Caco-2 (cell line): ENCODE data around the gene HADH. TPM values are rescaled to one million over a fixed set of nuclear protein-coding genes. Genes with fewer than 3 reads are reported as not detected.
"Not testable (repeated sequence)": the region's sequence is repeated elsewhere in the genome, so short reads cannot be mapped to it uniquely, and the experiment has no call there.

Experiments used
- BruUV-seq: library from RNA; stranded (reverse); fragments of 400-500 nt; replicated peaks from 2 replicates; lab custom pipeline; 2021; lab: Mats Ljungman, UMichigan
- CTCF ChIA-PET: fragments of 300-600 bp; sonication (Branson Sonifier 250); formaldehyde crosslinking; loops from one replicate; lab custom pipeline; 2022; ENCODE audit warnings: antibody characterized with exemption; lab: Charles Lee
- POLR2A ChIA-PET: fragments of 300-600 bp; sonication (Branson Sonifier 250); formaldehyde crosslinking; loops from one replicate; lab custom pipeline; 2022; ENCODE audit warnings: antibody characterized with exemption; lab: Charles Lee
- DNase-seq, 2 experiments: peaks; one replicate each; pipeline versions ENCODE4 v3.0.0 to v3.0.0-alpha.2; 2020 to 2022
- H3K27me3 ChIP-seq: replicated peaks from 2 replicates; pipeline ENCODE4 v1.6.0; 2011; ENCODE audit warnings: low read length; ENCODE audit not compliant: control insufficient read depth, insufficient read depth
- H3K36me3 ChIP-seq: 2 replicates; pipeline ENCODE4 v1.5.1; 2011; ENCODE audit warnings: low read length; ENCODE audit not compliant: control insufficient read depth, insufficient read depth
- H3K4me1 ChIP-seq: fragments of 250-450 bp; sonication (Bioruptor Pico); 2 replicates; pipeline ENCODE4 v1.5.1; 2020; ENCODE audit warnings: mild to moderate bottlenecking
- H3K4me3 ChIP-seq: 2 replicates; pipeline ENCODE4 v1.5.1; 2011; ENCODE audit warnings: low read depth, mild to moderate bottlenecking, control low read depth, low read length
- H3K9me3 ChIP-seq: fragments of 250-450 bp; sonication (Bioruptor Pico); 2 replicates; pipeline ENCODE4 v1.5.1; 2020; ENCODE audit warnings: mild to moderate bottlenecking, moderate library complexity
- H3K27ac Mint-ChIP-seq: one replicate; pipeline ENCODE4 v1.8.0; 2022; ENCODE audit warnings: mixed read lengths; ENCODE audit not compliant: unreplicated experiment
- H3K27me3 Mint-ChIP-seq: one replicate; pipeline ENCODE4 v1.8.0; 2022; ENCODE audit warnings: mixed read lengths; ENCODE audit not compliant: insufficient read depth, unreplicated experiment
- H3K36me3 Mint-ChIP-seq: one replicate; pipeline ENCODE4 v1.8.0; 2022; ENCODE audit warnings: mild to moderate bottlenecking, mixed read lengths; ENCODE audit not compliant: insufficient read depth, unreplicated experiment
- H3K4me1 Mint-ChIP-seq: one replicate; pipeline ENCODE4 v1.8.0; 2022; ENCODE audit warnings: low read depth, mixed read lengths; ENCODE audit not compliant: unreplicated experiment
- H3K4me3 Mint-ChIP-seq: one replicate; pipeline ENCODE4 v1.8.0; 2022; ENCODE audit warnings: mild to moderate bottlenecking, moderate library complexity, mixed read lengths; ENCODE audit not compliant: unreplicated experiment
- H3K9me3 Mint-ChIP-seq: one replicate; pipeline ENCODE4 v1.8.0; 2022; ENCODE audit warnings: mixed read lengths; ENCODE audit not compliant: unreplicated experiment
- intact Hi-C: fragments of 100-400 bp; cut with micrococcal nuclease; formaldehyde crosslinking; loops from one replicate; pipeline ENCODE4 v1.10.0; 2022; ENCODE audit not compliant: unreplicated experiment
- total RNA-seq: library from RNA; stranded (reverse); gene quantifications from 2 replicates; pipeline ENCODE4 v1.2.3, GENCODE V29; 2022
- TF ChIP-seq, protein P1 (sequence below), 2 experiments: fragments of 200-600 bp in 1 of 2; IDR thresholded peaks; 1 replicate in 1 of 2; 2 replicates in 1 of 2; pipeline versions ENCODE4 v1.5.1 to v1.8.0; 2011 to 2022; ENCODE audit warnings: antibody characterized with exemption in 1 of 2, control low read depth in 1 of 2, inconsistent platforms in 1 of 2, low read depth in 1 of 2, low read length in 1 of 2, mild to moderate bottlenecking in 1 of 2, moderate library complexity in 1 of 2; ENCODE audit not compliant: insufficient read depth in 1 of 2, severe bottlenecking in 1 of 2, unreplicated experiment in 1 of 2

Gene HADH
- total RNA-seq, 1 experiment from 2014 or later, result 35.8 TPM

DNA sequence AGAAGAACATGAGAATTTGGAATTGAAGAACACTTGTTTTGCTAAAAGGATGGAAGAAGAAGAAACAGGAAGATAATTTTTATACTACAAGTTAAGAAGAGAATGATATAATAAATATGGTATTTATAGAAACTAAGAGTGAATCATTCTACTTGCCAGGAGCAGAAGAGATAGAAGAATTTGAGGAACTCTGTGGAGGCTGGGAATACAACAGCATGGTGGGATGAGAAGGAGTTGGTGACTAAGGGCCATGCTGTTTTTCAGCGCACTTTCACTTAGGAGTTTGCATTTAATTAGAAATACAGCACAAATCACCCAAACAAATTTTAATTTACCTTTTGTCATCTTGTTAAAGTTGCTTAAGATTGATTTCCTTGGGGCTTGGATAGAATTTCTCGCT is 20.5 kb downstream of the HADH start:
- Mint-ChIP-seq H3K27me3 (no peaks in the 10 kb centered on the region), H3K4me3 (no peak overlapping the region), H3K4me1 (no peaks in the 10 kb centered on the region), H3K9me3 (no peaks in the 10 kb centered on the region), H3K27ac (no peak overlapping the region), H3K36me3 (peaks cover 15% of the 10 kb centered on the region)
- POLR2A ChIA-PET, result no interaction called here
- H3K36me3 ChIP-seq, result no peaks in the 10 kb centered on the region
- CTCF ChIA-PET, result no interaction called here
- no peak for DNase-seq
- intact Hi-C loops, result loop anchor here (10.0 kb wide), 1 partner anchor 155 kb away; the partner anchor contains the start of gene LEF1
- no peaks in the 10 kb centered on the region for H3K4me1 ChIP-seq
- no peak overlapping the region for H3K4me3 ChIP-seq
- no TSS peak for BruUV-seq
- TF ChIP-seq, protein P1, sequence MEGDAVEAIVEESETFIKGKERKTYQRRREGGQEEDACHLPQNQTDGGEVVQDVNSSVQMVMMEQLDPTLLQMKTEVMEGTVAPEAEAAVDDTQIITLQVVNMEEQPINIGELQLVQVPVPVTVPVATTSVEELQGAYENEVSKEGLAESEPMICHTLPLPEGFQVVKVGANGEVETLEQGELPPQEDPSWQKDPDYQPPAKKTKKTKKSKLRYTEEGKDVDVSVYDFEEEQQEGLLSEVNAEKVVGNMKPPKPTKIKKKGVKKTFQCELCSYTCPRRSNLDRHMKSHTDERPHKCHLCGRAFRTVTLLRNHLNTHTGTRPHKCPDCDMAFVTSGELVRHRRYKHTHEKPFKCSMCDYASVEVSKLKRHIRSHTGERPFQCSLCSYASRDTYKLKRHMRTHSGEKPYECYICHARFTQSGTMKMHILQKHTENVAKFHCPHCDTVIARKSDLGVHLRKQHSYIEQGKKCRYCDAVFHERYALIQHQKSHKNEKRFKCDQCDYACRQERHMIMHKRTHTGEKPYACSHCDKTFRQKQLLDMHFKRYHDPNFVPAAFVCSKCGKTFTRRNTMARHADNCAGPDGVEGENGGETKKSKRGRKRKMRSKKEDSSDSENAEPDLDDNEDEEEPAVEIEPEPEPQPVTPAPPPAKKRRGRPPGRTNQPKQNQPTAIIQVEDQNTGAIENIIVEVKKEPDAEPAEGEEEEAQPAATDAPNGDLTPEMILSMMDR (IDR thresholded peaks at IDR 0.05; ENCODE audit: insufficient read depth in 1 of 2, low read depth in 1 of 2, low read length in 1 of 2, severe bottlenecking in 1 of 2, unreplicated experiment in 1 of 2), result no peak
- no peaks in the 10 kb centered on the region for H3K27me3 ChIP-seq
- no peaks in the 10 kb centered on the region for H3K9me3 ChIP-seq

GRCh38 chr4:108012382-108012781 is 22.7 kb downstream of the HADH start:
- H3K27me3 Mint-ChIP-seq, H3K4me1 ChIP-seq, H3K4me1 Mint-ChIP-seq, H3K9me3 Mint-ChIP-seq, H3K27me3 ChIP-seq, BruUV-seq, H3K4me3 Mint-ChIP-seq, H3K4me3 ChIP-seq, DNase-seq, H3K27ac Mint-ChIP-seq, POLR2A ChIA-PET, H3K9me3 ChIP-seq, H3K36me3 ChIP-seq: not testable (repeated sequence)
- intact Hi-C loops, result loop anchor here (10.0 kb wide), 1 partner anchor 152 kb away; the partner anchor contains the start of gene LEF1
- peaks cover 15% of the 10 kb centered on the region for H3K36me3 Mint-ChIP-seq
- CTCF ChIA-PET, result interaction anchor here (0.9 kb wide), 1 partner anchor 18 kb away, joined by 3 read pairs; no protein-coding TSS in a partner anchor

DNA sequence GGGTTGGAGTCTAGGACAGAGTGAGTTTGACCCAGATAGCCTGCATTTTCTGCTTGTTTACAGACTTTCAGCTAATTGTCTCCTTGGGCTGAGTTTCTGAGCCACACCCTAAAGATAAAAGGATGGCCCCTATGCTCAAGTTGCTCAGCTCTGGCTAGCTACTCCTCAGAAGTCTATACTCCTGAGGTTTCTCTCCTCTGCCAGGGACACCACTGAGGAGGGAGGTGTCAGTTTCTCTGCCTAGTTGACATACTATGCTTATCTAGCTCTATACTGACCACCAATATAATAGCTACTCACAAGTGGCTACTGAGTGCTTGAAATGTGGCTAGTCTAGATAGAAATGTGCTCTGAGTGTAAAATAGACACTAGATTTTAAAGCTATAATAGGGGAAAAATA is 23.6 kb downstream of the HADH start:
- CTCF ChIA-PET, result interaction anchor here (0.5 to 0.7 kb wide), 2 partner anchors 17 to 167 kb away, joined by 3 to 4 read pairs; no protein-coding TSS in a partner anchor
- DNase-seq, result no peak
- H3K4me1 Mint-ChIP-seq, result no peaks in the 10 kb centered on the region
- Histone ChIP-seq H3K4me1 (no peaks in the 10 kb centered on the region), H3K27me3 (no peaks in the 10 kb centered on the region), H3K4me3 (no peak overlapping the region), H3K36me3 (no peaks in the 10 kb centered on the region), H3K9me3 (no peaks in the 10 kb centered on the region)
- BruUV-seq, result no TSS peak
- no peak overlapping the region for H3K27ac Mint-ChIP-seq
- H3K4me3 Mint-ChIP-seq, result no peak overlapping the region
- intact Hi-C loops, result loop anchor here (10.0 kb wide), 1 partner anchor 151 kb away; the partner anchor contains the start of gene LEF1
- TF ChIP-seq, protein P1 (IDR thresholded peaks at IDR 0.05; ENCODE audit: insufficient read depth in 1 of 2, low read depth in 1 of 2, low read length in 1 of 2, severe bottlenecking in 1 of 2, unreplicated experiment in 1 of 2), result no peak
- peaks cover 15% of the 10 kb centered on the region for H3K36me3 Mint-ChIP-seq
- POLR2A ChIA-PET, result no interaction called here
- no peaks in the 10 kb centered on the region for H3K27me3 Mint-ChIP-seq
- no peaks in the 10 kb centered on the region for H3K9me3 Mint-ChIP-seq
